Spleen (tissue), 11 donors: ENCODE results near the gene GPHN. TPM values are rescaled to one million over a fixed set of nuclear protein-coding genes. Genes with fewer than 3 reads are reported as not detected.

ENCODE experiments used
- DNase-seq: peaks from one replicate; pipeline ENCODE4 v3.0.0-alpha.2; 2020
- H3K27ac ChIP-seq, 8 donors: fragments of 200-600 bp; sonication (generic) in 7 of 8; 1 replicate in 4 of 8; 2 replicates in 4 of 8; pipeline versions ENCODE4 v1.5.0 to v1.8.0; 2016 to 2021; ENCODE audit warnings: inconsistent platforms in 4 of 8, mild to moderate bottlenecking in 4 of 8, moderate library complexity in 1 of 8
- H3K27me3 ChIP-seq, 7 donors: fragments of 200-600 bp; sonication (generic) in 6 of 7; replicated peaks in 1 of 7; 1 replicate in 4 of 7; 2 replicates in 3 of 7; pipeline versions ENCODE4 v1.5.0 to v1.8.0; 2016 to 2021; ENCODE audit warnings: inconsistent platforms in 3 of 7, mild to moderate bottlenecking in 1 of 7
- H3K36me3 ChIP-seq, 6 donors: fragments of 200-600 bp; sonication (generic) in 5 of 6; 1 replicate in 4 of 6; 2 replicates in 2 of 6; pipeline versions ENCODE4 v1.5.0 to v1.8.0; 2016 to 2021; ENCODE audit warnings: inconsistent platforms in 2 of 6
- H3K4me1 ChIP-seq, 6 donors: fragments of 200-600 bp; sonication (generic) in 5 of 6; 1 replicate in 3 of 6; 2 replicates in 3 of 6; pipeline versions ENCODE4 v1.5.0 to v1.8.0; 2016 to 2021; ENCODE audit warnings: inconsistent platforms in 3 of 6
- H3K4me3 ChIP-seq, 8 donors: fragments of 200-600 bp; sonication (generic) in 7 of 8; 1 replicate in 4 of 8; 2 replicates in 4 of 8; pipeline versions ENCODE4 v1.5.0 to v1.8.0; 2016 to 2021; ENCODE audit warnings: inconsistent platforms in 4 of 8, mild to moderate bottlenecking in 4 of 8, moderate library complexity in 2 of 8
- H3K9me3 ChIP-seq, 8 donors: fragments of 200-600 bp; sonication (generic) in 7 of 8; 1 replicate in 4 of 8; 2 replicates in 4 of 8; pipeline versions ENCODE4 v1.5.0 to v1.8.0; 2016 to 2021; ENCODE audit warnings: inconsistent platforms in 4 of 8
- POLR2A ChIP-seq, 3 donors: fragments of 450-650 bp; IDR thresholded peaks; one replicate each; pipeline ENCODE4 v1.5.1; 2017; ENCODE audit warnings: antibody characterized with exemption in 3 of 3, mild to moderate bottlenecking in 1 of 3
- POLR2AphosphoS5 ChIP-seq, 3 donors: sonication (generic); formaldehyde crosslinking; IDR thresholded peaks; one replicate each; pipeline ENCODE4 v1.5.1; 2017; ENCODE audit warnings: antibody characterized with exemption in 3 of 3
- WGBS, 5 donors: extraction: QIAGEN DNeasy Blood & Tissue Kit in 3 of 5; methylation state at CpG; one replicate each; pipeline versions ENCODE4 v1.1.5 to v1.1.7; 2013 to 2018; 5-methylcytosine and 5-hydroxymethylcytosine counted together
- intact Hi-C: fragments of 100-400 bp; cut with DNase I; formaldehyde crosslinking; loops from one replicate; pipeline ENCODE4 v1.15.0; 2023; ENCODE audit warnings: low total_unique reads
- polyA plus RNA-seq, 3 donors: library from polyadenylated mRNA; stranded (reverse); fragments of 200-250 nt; gene quantifications; one replicate each; pipeline ENCODE4 v1.2.1, GENCODE V29; 2013
- total RNA-seq, 7 donors: library from RNA; depleted of rRNA in 3 of 7; stranded (reverse); fragments of >200 nt in 3 of 7; fragmentation: NEBNext Ultra II Directional in 4 of 7; extraction: Animal tissue kit (Norgen Biotek cat#: 25700) in 4 of 7; gene quantifications; one replicate each; pipeline versions ENCODE4 v1.1.0 to v1.2.1, GENCODE V29; 2016 to 2021
- TF ChIP-seq, protein P1 (sequence below), 11 experiments: fragments of 200-600 bp in 7 of 11; fragments of 450-650 bp in 4 of 11; sonication (generic) in 4 of 11; IDR thresholded peaks in 8 of 11; conservative IDR thresholded peaks in 3 of 11; 1 replicate in 7 of 11; 2 replicates in 4 of 11; pipeline versions ENCODE4 v1.4.0 to v1.8.0; 2016 to 2021; ENCODE audit warnings: antibody characterized with exemption in 11 of 11, inconsistent platforms in 4 of 11, mild to moderate bottlenecking in 1 of 11
- donor health status: healthy with polysubstance abuse.
- donor health status: DM: no; HTN: no; CAD: no; lungs with moderate emphysema.
- donor health status: DM: no; HTN: no; CAD: no.
- donor health status: Bipolar disorder and iron deficiency.
- donor health status: healthy.
- donor health status: DM: no; HTN: no; CAD: no.
- donor health status: DM: yes; HTN: yes; CAD: no.

The GPHN gene
- total and polyA plus RNA-seq, 10 donors: 9.0 to 26.9 (median 15.7) TPM

DNA sequence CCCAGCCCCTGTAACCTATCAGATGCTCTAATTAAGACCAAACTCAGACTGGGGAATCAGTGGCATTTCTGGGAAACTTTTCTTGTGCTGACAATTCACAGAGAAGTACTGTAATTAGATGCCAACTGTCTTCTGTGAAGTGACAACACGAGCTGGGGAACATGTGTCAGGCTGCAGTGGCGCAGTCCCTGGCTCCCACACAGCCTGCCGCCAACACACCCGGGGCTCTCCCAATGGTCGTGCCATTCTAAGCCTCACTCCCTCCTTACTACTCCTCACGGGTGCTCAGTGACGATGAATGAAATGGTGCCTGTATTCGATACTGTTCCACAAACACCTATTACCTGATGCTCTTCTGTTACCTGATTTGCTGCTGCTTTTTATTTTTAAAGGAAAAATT is 699.9 kb downstream of the GPHN start:
- Histone ChIP-seq H3K4me1 (no peaks in the 10 kb centered on the region), H3K27ac (no peak overlapping the region), H3K9me3 (no peaks in the 10 kb centered on the region), H3K4me3 (no peak overlapping the region), H3K27me3 (no peaks in the 10 kb centered on the region), H3K36me3 (no peaks in the 10 kb centered on the region)
- no peak for DNase-seq
- intact Hi-C loops: no loop called here
- 83 to 97% (median 87%) methylated on average over 8 of the region's 8 CpGs for WGBS, 5 donors
- TF ChIP-seq POLR2AphosphoS5 (IDR thresholded peaks at IDR 0.05) (no peak), POLR2A (IDR thresholded peaks at IDR 0.05) (no peak)
- TF ChIP-seq, protein P1, sequence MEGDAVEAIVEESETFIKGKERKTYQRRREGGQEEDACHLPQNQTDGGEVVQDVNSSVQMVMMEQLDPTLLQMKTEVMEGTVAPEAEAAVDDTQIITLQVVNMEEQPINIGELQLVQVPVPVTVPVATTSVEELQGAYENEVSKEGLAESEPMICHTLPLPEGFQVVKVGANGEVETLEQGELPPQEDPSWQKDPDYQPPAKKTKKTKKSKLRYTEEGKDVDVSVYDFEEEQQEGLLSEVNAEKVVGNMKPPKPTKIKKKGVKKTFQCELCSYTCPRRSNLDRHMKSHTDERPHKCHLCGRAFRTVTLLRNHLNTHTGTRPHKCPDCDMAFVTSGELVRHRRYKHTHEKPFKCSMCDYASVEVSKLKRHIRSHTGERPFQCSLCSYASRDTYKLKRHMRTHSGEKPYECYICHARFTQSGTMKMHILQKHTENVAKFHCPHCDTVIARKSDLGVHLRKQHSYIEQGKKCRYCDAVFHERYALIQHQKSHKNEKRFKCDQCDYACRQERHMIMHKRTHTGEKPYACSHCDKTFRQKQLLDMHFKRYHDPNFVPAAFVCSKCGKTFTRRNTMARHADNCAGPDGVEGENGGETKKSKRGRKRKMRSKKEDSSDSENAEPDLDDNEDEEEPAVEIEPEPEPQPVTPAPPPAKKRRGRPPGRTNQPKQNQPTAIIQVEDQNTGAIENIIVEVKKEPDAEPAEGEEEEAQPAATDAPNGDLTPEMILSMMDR (IDR thresholded peaks at IDR 0.05 in 8 of 11, conservative IDR thresholded peaks at IDR 0.05 in 3 of 11): no peak

DNA sequence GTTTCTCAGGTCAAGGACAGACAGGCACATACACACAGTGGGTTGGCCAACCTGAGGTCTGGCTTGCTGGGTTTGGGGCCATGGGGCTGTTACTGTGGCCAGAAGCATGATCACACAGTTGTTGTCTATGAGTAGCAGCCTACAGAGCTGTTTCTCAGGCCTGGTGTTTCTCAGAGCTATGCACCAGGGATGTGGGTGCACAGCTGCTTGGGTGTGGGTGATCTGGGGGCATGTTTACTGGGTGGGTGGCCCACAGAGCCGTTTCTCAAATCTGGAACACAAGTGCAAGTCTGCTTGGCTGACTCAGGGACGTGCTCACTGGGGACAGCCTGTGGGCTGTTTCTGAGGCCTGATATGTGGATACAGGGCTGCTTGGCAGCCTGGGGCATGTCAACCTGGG is 710.2 kb downstream of the GPHN start:
- H3K9me3 ChIP-seq: peaks cover 0 to 12% (median 3%) of the 10 kb centered on the region in 8 donors
- no peak overlapping the region for H3K27ac ChIP-seq
- no peaks in the 10 kb centered on the region for H3K4me1 ChIP-seq
- intact Hi-C loops: no loop called here
- TF ChIP-seq, protein P1 (IDR thresholded peaks at IDR 0.05 in 8 of 11, conservative IDR thresholded peaks at IDR 0.05 in 3 of 11): no peak
- no peak for TF ChIP-seq POLR2AphosphoS5 (IDR thresholded peaks at IDR 0.05)
- TF ChIP-seq POLR2A (IDR thresholded peaks at IDR 0.05): no peak
- H3K4me3 ChIP-seq: no peak overlapping the region
- H3K27me3 ChIP-seq: no peaks in the 10 kb centered on the region
- DNase-seq: no peak
- 60 to 86% (median 72%) methylated on average over 2 of the region's 2 CpGs for WGBS, 5 donors
- no peaks in the 10 kb centered on the region for H3K36me3 ChIP-seq

DNA sequence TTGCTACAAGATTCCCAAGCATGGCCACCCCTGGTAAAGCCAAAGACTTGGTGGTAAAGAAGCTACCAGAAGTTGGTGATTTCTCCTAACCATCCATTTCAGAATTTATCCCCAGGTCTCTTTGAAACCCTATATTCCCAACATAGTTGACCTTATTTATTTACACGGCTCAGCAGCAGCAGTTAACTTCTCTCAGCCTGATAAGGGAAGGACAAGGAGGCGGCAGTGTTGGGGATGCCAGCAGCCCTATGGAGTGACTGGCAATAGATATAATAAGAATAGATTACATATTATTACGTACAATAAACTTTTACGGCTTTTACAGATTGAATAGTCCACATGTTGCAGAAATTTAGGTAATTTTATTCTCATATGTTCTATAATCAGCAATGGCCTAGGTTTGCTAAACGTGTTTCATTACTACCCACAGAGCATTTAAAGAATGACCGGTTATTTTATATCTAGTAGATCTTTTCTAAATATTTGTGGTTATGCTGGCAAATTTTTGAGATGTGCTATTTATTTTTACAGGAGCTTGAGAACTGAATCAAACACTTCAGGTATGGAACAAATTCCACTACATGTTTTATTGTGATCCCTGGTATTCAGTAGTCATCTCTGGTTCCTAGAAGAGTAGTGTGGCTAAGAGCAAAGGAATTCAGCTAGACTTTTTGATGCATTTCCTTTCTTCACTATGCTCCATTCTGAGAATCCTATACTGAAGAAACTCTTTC is 713.5 kb downstream of the GPHN start:
- H3K4me3 ChIP-seq: no peak overlapping the region
- peaks cover 0 to 12% (median 3%) of the 10 kb centered on the region in 8 donors for H3K9me3 ChIP-seq
- H3K27me3 ChIP-seq: no peaks in the 10 kb centered on the region
- WGBS, 5 donors: 82 to 91% (median 91%) methylated on average over 6 of the region's 6 CpGs
- H3K4me1 ChIP-seq: no peaks in the 10 kb centered on the region
- no peaks in the 10 kb centered on the region for H3K36me3 ChIP-seq
- TF ChIP-seq POLR2A (IDR thresholded peaks at IDR 0.05): no peak
- TF ChIP-seq, protein P1 (IDR thresholded peaks at IDR 0.05 in 8 of 11, conservative IDR thresholded peaks at IDR 0.05 in 3 of 11): no peak
- DNase-seq: no peak
- no peak overlapping the region for H3K27ac ChIP-seq
- intact Hi-C loops: no loop called here

DNA sequence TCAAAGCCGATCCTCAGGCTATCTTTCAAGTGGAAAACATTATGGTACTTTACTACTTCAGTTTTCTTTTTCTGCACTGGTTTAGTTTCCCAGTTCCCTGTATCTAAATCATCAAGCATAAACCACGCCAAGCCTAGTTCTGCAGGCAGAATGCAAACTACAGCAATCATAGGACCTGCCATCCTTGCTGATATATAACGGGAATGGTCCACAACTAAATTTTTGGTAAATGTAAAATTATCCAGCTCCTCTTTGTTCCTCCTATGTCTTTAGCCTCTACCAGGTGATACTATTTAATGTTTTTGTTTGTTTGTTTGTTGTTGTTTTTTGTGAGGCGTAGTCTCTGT is 714.0 kb downstream of the GPHN start:
- DNase-seq: no peak
- no peaks in the 10 kb centered on the region for H3K36me3 ChIP-seq
- peaks cover 0 to 8% (median 1%) of the 10 kb centered on the region in 8 donors for H3K9me3 ChIP-seq
- no peak overlapping the region for H3K27ac ChIP-seq
- TF ChIP-seq, protein P1 (IDR thresholded peaks at IDR 0.05 in 8 of 11, conservative IDR thresholded peaks at IDR 0.05 in 3 of 11): no peak
- no peak for TF ChIP-seq POLR2AphosphoS5 (IDR thresholded peaks at IDR 0.05)
- no peak for TF ChIP-seq POLR2A (IDR thresholded peaks at IDR 0.05)
- H3K27me3 ChIP-seq: no peaks in the 10 kb centered on the region
- WGBS, 5 donors: 86 to 95% (median 90%) methylated on average over 4 of the region's 4 CpGs
- intact Hi-C loops: no loop called here
- H3K4me3 ChIP-seq: no peak overlapping the region
- no peaks in the 10 kb centered on the region for H3K4me1 ChIP-seq
